Neural progenitor cell (in vitro differentiated cells): ENCODE data around the gene KIF2C.

ENCODE experiments used
- CTCF ChIP-seq: fragments of 200-600 bp; sonication (generic); IDR thresholded peaks from 2 replicates; pipeline ENCODE4 v1.5.1; 2017; ENCODE audit warnings: antibody characterized with exemption, mild to moderate bottlenecking
- EZH2 ChIP-seq: fragments of 200-600 bp; sonication (generic); IDR thresholded peaks from 2 replicates; pipeline ENCODE4 v1.6.1; 2017; ENCODE audit warnings: antibody characterized with exemption, mild to moderate bottlenecking, moderate library complexity

GRCh38 chr1:44780583-44781121, 41.0 kb downstream of the KIF2C start:
- no peak for TF ChIP-seq EZH2
- TF ChIP-seq CTCF: no peak
